IMR-90 (cell line): ENCODE data around the gene CCL14.

Experiments used
- CEBPB ChIP-seq: IDR thresholded peaks from 2 replicates; pipeline ENCODE4 v1.6.1; 2012; ENCODE audit warnings: low read depth, low read length, improper control_type of control experiment
- CHD1 ChIP-seq: IDR thresholded peaks from 2 replicates; pipeline ENCODE4 v1.6.1; 2012; ENCODE audit warnings: low read depth, low read length, improper control_type of control experiment
- CTCF ChIP-seq: conservative IDR thresholded peaks from 2 replicates; pipeline ENCODE4 v1.5.1; 2012; ENCODE audit warnings: mild to moderate bottlenecking, low read depth, low read length, improper control_type of control experiment
- FOS ChIP-seq: fragments of 150-350 bp; IDR thresholded peaks from 2 replicates; pipeline ENCODE4 v1.6.1; 2016; ENCODE audit warnings: low read depth, low read length
- MAFK ChIP-seq: IDR thresholded peaks from 2 replicates; pipeline ENCODE4 v1.6.1; 2012; ENCODE audit warnings: low read depth, low read length, improper control_type of control experiment
- MAZ ChIP-seq: IDR thresholded peaks from 2 replicates; pipeline ENCODE4 v1.6.1; 2012; ENCODE audit warnings: low read depth, mild to moderate bottlenecking, low read length, improper control_type of control experiment, moderate library complexity, borderline replicate concordance
- NFE2L2 ChIP-seq: fragments of 150-350 bp; IDR thresholded peaks from 2 replicates; pipeline ENCODE4 v1.6.1; 2016; ENCODE audit warnings: low read depth, mild to moderate bottlenecking, low read length
- POLR2A ChIP-seq: IDR thresholded peaks from 2 replicates; pipeline ENCODE4 v1.6.1; 2012; ENCODE audit warnings: mild to moderate bottlenecking, low read depth, low read length
- RCOR1 ChIP-seq: IDR thresholded peaks from 2 replicates; pipeline ENCODE4 v1.6.1; 2012; ENCODE audit warnings: mild to moderate bottlenecking, low read length, improper control_type of control experiment; ENCODE audit not compliant: insufficient replicate concordance
- RFX5 ChIP-seq: IDR thresholded peaks from 2 replicates; pipeline ENCODE4 v1.8.0; 2012; ENCODE audit warnings: low read depth, mild to moderate bottlenecking, low read length, moderate library complexity
- SMC3 ChIP-seq: fragments of 150-350 bp; IDR thresholded peaks from 2 replicates; pipeline ENCODE4 v1.6.1; 2016; ENCODE audit warnings: low read depth, mild to moderate bottlenecking, antibody characterized with exemption, low read length, moderate library complexity
- USF2 ChIP-seq: fragments of 150-350 bp; IDR thresholded peaks from 2 replicates; pipeline ENCODE4 v1.6.1; 2017; ENCODE audit warnings: mild to moderate bottlenecking, antibody characterized with exemption, low read length, low read depth

- TF ChIP-seq FOS (no peak), POLR2A (no peak), CTCF (peak; percentile 59), MAFK (no peak), MAZ (no peak), SMC3 (peak; percentile 27; the same call in 1 of the 2 replicates), CEBPB (no peak), RCOR1 (no peak), USF2 (no peak), CHD1 (no peak), RFX5 (no peak), NFE2L2 (no peak)
These were observed 39.4 kb downstream of the CCL14 start for GRCh38 chr17:35947156-35947585.
